HEK293 (cell line): ENCODE results near the gene IGFBP7.

Experiments used
- BCL11B ChIP-seq: fragments of 450-650 bp; formaldehyde crosslinking; IDR thresholded peaks from 2 replicates; pipeline ENCODE4 v1.5.1; 2016; ENCODE audit warnings: low read depth, missing biosample characterization, missing genetic modification characterization
- EGR2 ChIP-seq: fragments of 450-650 bp; formaldehyde crosslinking; IDR thresholded peaks from 2 replicates; pipeline ENCODE4 v1.5.1; 2016; ENCODE audit warnings: low read depth, missing biosample characterization, missing genetic modification characterization
- GLIS1 ChIP-seq: fragments of 450-650 bp; formaldehyde crosslinking; IDR thresholded peaks from 2 replicates; pipeline ENCODE4 v1.5.1; 2016; ENCODE audit warnings: missing biosample characterization, missing genetic modification characterization
- GLIS2 ChIP-seq: fragments of 450-650 bp; formaldehyde crosslinking; IDR thresholded peaks from 2 replicates; pipeline ENCODE4 v1.5.1; 2016; ENCODE audit warnings: missing biosample characterization, missing genetic modification characterization
- HOXC10 ChIP-seq: sonication (generic); formaldehyde crosslinking; IDR thresholded peaks from 2 replicates; pipeline ENCODE4 v1.8.1; 2023; ENCODE audit warnings: mild to moderate bottlenecking, missing genetic modification reagents
- TSHZ1 ChIP-seq: fragments of 450-650 bp; formaldehyde crosslinking; IDR thresholded peaks from 2 replicates; pipeline ENCODE4 v1.5.1; 2016; ENCODE audit warnings: missing biosample characterization, missing genetic modification characterization, borderline replicate concordance
- ZBTB17 ChIP-seq: fragments of 450-650 bp; formaldehyde crosslinking; IDR thresholded peaks from 2 replicates; pipeline ENCODE4 v1.5.1; 2016; ENCODE audit warnings: missing biosample characterization, missing genetic modification characterization
- ZBTB20 ChIP-seq: fragments of 450-650 bp; formaldehyde crosslinking; IDR thresholded peaks from 2 replicates; pipeline ENCODE4 v1.5.1; 2016; ENCODE audit warnings: missing biosample characterization, missing genetic modification characterization
- ZFP37 ChIP-seq: fragments of 450-650 bp; formaldehyde crosslinking; IDR thresholded peaks from 2 replicates; pipeline ENCODE4 v1.5.1; 2016; ENCODE audit warnings: missing biosample characterization, missing genetic modification characterization
- ZFP69B ChIP-seq: fragments of 450-650 bp; formaldehyde crosslinking; IDR thresholded peaks from 2 replicates; pipeline ENCODE4 v1.5.1; 2016; ENCODE audit warnings: missing biosample characterization, missing genetic modification characterization
- ZNF112 ChIP-seq: fragments of 450-650 bp; formaldehyde crosslinking; IDR thresholded peaks from 2 replicates; pipeline ENCODE4 v1.5.0; 2017; ENCODE audit warnings: missing biosample characterization, missing genetic modification characterization
- ZNF133 ChIP-seq: fragments of 450-650 bp; formaldehyde crosslinking; IDR thresholded peaks from 2 replicates; pipeline ENCODE4 v1.5.1; 2016; ENCODE audit warnings: missing biosample characterization, missing genetic modification characterization
- ZNF140 ChIP-seq: fragments of 450-650 bp; formaldehyde crosslinking; IDR thresholded peaks from 2 replicates; pipeline ENCODE4 v1.5.1; 2016; ENCODE audit warnings: missing biosample characterization, missing genetic modification characterization
- ZNF16 ChIP-seq: fragments of 450-650 bp; formaldehyde crosslinking; IDR thresholded peaks from 2 replicates; pipeline ENCODE4 v1.5.1; 2016; ENCODE audit warnings: low read depth, missing biosample characterization, missing genetic modification characterization
- ZNF23 ChIP-seq: fragments of 450-650 bp; formaldehyde crosslinking; IDR thresholded peaks from 2 replicates; pipeline ENCODE4 v1.5.1; 2016; ENCODE audit warnings: missing biosample characterization, missing genetic modification characterization, borderline replicate concordance
- ZNF302 ChIP-seq: fragments of 450-650 bp; formaldehyde crosslinking; IDR thresholded peaks from 2 replicates; pipeline ENCODE4 v1.5.1; 2016; ENCODE audit warnings: missing biosample characterization, missing genetic modification characterization, low read depth
- ZNF350 ChIP-seq: fragments of 450-650 bp; formaldehyde crosslinking; IDR thresholded peaks from 2 replicates; pipeline ENCODE4 v1.5.0; 2017; ENCODE audit warnings: missing biosample characterization, mild to moderate bottlenecking, missing genetic modification characterization
- ZNF37A ChIP-seq: fragments of 450-650 bp; IDR thresholded peaks from 2 replicates; pipeline ENCODE4 v1.5.1; 2018; ENCODE audit warnings: missing biosample characterization, missing genetic modification characterization
- ZNF426 ChIP-seq: fragments of 450-650 bp; formaldehyde crosslinking; IDR thresholded peaks from 2 replicates; pipeline ENCODE4 v1.5.1; 2017; ENCODE audit warnings: missing biosample characterization, missing genetic modification characterization, mild to moderate bottlenecking, inconsistent platforms, moderate library complexity
- ZNF449 ChIP-seq: fragments of 450-650 bp; formaldehyde crosslinking; IDR thresholded peaks from 2 replicates; pipeline ENCODE4 v1.5.1; 2017; ENCODE audit warnings: missing biosample characterization, mild to moderate bottlenecking, missing genetic modification characterization, moderate library complexity
- ZNF48 ChIP-seq: fragments of 450-650 bp; formaldehyde crosslinking; IDR thresholded peaks from 2 replicates; pipeline ENCODE4 v1.5.1; 2016; ENCODE audit warnings: missing biosample characterization, missing genetic modification characterization
- ZNF501 ChIP-seq: fragments of 450-650 bp; formaldehyde crosslinking; IDR thresholded peaks from 2 replicates; pipeline ENCODE4 v1.5.1; 2016; ENCODE audit warnings: missing biosample characterization, missing genetic modification characterization
- ZNF514 ChIP-seq: fragments of 450-650 bp; formaldehyde crosslinking; IDR thresholded peaks from 2 replicates; pipeline ENCODE4 v1.5.1; 2016; ENCODE audit warnings: missing biosample characterization, missing genetic modification characterization
- ZNF555 ChIP-seq: fragments of 450-650 bp; formaldehyde crosslinking; conservative IDR thresholded peaks from 2 replicates; pipeline ENCODE4 v1.5.1; 2017; ENCODE audit warnings: missing biosample characterization, mild to moderate bottlenecking, missing genetic modification characterization, inconsistent platforms
- ZNF626 ChIP-seq: fragments of 450-650 bp; sonication (Bioruptor Pico); formaldehyde crosslinking; IDR thresholded peaks from 2 replicates; pipeline ENCODE4 v1.5.1; 2018; ENCODE audit warnings: missing biosample characterization, missing genetic modification characterization, inconsistent platforms
- ZSCAN23 ChIP-seq: fragments of 450-650 bp; formaldehyde crosslinking; IDR thresholded peaks from 2 replicates; pipeline ENCODE4 v1.5.1; 2016; ENCODE audit warnings: missing biosample characterization, missing genetic modification characterization
- ZSCAN5A ChIP-seq: fragments of 450-650 bp; formaldehyde crosslinking; IDR thresholded peaks from 2 replicates; pipeline ENCODE4 v1.5.1; 2016; ENCODE audit warnings: missing biosample characterization, missing genetic modification characterization
- ZXDB ChIP-seq: fragments of 450-650 bp; formaldehyde crosslinking; IDR thresholded peaks from 2 replicates; pipeline ENCODE4 v1.5.1; 2016; ENCODE audit warnings: missing biosample characterization, missing genetic modification characterization
- TF ChIP-seq, protein P1 (sequence below): fragments of 450-650 bp; formaldehyde crosslinking; IDR thresholded peaks from 2 replicates; pipeline ENCODE4 v1.5.1; 2016; ENCODE audit warnings: missing biosample characterization, missing genetic modification characterization
- TF ChIP-seq, protein P2 (sequence below): fragments of 450-650 bp; formaldehyde crosslinking; IDR thresholded peaks from 2 replicates; pipeline ENCODE4; 2016; ENCODE audit warnings: missing biosample characterization, missing genetic modification characterization
- TF ChIP-seq, protein P3 (sequence below): fragments of 450-650 bp; formaldehyde crosslinking; IDR thresholded peaks from 2 replicates; pipeline ENCODE4 v1.5.1; 2016; ENCODE audit warnings: missing biosample characterization, missing genetic modification characterization

The IGFBP7 gene

GRCh38 chr4:57080781-57081650 lies 29.2 kb downstream of the IGFBP7 start (continued):
- TF ChIP-seq ZNF426 (tag by site-specific recombination) (no peak), ZSCAN23 (tag by site-specific recombination) (no peak), EGR2 (peak; percentile 20; the same call in 1 of the 2 replicates), ZFP37 (no peak), ZXDB (tag by site-specific recombination) (no peak), ZNF48 (tag by site-specific recombination) (no peak), ZNF112 (tag by site-specific recombination) (no peak), HOXC10 (no peak), ZNF449 (tag by site-specific recombination) (no peak), ZNF626 (tag by site-specific recombination) (no peak), ZNF501 (tag by site-specific recombination) (no peak), BCL11B (tag by site-specific recombination) (no peak), ZSCAN5A (tag by site-specific recombination) (no peak), ZNF23 (no peak), ZNF133 (tag by site-specific recombination) (no peak), ZNF302 (tag by site-specific recombination) (no peak), TSHZ1 (no peak), ZNF514 (tag by site-specific recombination) (no peak), ZNF37A (tag by site-specific recombination) (no peak), ZNF16 (tag by site-specific recombination) (no peak), ZBTB17 (tag by site-specific recombination) (no peak), ZBTB20 (tag by site-specific recombination) (no peak), ZNF140 (no peak), ZNF350 (tag by site-specific recombination) (no peak), ZNF555 (tag by site-specific recombination) (no peak), GLIS1 (tag by site-specific recombination) (peak; percentile 90), ZFP69B (no peak), GLIS2 (tag by site-specific recombination) (no peak)
- TF ChIP-seq, protein P1, sequence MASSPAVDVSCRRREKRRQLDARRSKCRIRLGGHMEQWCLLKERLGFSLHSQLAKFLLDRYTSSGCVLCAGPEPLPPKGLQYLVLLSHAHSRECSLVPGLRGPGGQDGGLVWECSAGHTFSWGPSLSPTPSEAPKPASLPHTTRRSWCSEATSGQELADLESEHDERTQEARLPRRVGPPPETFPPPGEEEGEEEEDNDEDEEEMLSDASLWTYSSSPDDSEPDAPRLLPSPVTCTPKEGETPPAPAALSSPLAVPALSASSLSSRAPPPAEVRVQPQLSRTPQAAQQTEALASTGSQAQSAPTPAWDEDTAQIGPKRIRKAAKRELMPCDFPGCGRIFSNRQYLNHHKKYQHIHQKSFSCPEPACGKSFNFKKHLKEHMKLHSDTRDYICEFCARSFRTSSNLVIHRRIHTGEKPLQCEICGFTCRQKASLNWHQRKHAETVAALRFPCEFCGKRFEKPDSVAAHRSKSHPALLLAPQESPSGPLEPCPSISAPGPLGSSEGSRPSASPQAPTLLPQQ (tag by site-specific recombination), result no peak
- TF ChIP-seq, protein P2, sequence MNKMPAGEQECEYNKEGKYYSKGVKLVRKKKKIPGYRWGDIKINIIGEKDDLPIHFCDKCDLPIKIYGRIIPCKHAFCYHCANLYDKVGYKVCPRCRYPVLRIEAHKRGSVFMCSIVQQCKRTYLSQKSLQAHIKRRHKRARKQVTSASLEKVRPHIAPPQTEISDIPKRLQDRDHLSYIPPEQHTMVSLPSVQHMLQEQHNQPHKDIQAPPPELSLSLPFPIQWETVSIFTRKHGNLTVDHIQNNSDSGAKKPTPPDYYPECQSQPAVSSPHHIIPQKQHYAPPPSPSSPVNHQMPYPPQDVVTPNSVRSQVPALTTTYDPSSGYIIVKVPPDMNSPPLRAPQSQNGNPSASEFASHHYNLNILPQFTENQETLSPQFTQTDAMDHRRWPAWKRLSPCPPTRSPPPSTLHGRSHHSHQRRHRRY, result no peak
- TF ChIP-seq, protein P3, sequence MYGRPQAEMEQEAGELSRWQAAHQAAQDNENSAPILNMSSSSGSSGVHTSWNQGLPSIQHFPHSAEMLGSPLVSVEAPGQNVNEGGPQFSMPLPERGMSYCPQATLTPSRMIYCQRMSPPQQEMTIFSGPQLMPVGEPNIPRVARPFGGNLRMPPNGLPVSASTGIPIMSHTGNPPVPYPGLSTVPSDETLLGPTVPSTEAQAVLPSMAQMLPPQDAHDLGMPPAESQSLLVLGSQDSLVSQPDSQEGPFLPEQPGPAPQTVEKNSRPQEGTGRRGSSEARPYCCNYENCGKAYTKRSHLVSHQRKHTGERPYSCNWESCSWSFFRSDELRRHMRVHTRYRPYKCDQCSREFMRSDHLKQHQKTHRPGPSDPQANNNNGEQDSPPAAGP (tag by site-specific recombination), result no peak
